PC-9 (cell line): ENCODE results near the gene NSMCE1.

ENCODE experiments used
- CTCF ChIP-seq: fragments of 200-600 bp; sonication (generic); conservative IDR thresholded peaks from 2 replicates; pipeline ENCODE4 v1.6.1; 2017; ENCODE audit warnings: mixed run types, antibody characterized with exemption, mild to moderate bottlenecking, moderate library complexity
- EZH2 ChIP-seq: fragments of 200-600 bp; sonication (generic); IDR thresholded peaks from 2 replicates; pipeline ENCODE4 v1.8.0; 2017; ENCODE audit warnings: antibody characterized with exemption, low read depth

- TF ChIP-seq EZH2 (no peak), CTCF (no peak)
Observed at GRCh38 chr16:27311448-27311830, 42.9 kb upstream of the NSMCE1 start.
